RWPE2 (cell line): Measurements from ENCODE around the gene AKAP13.
A peak's percentile ranks its signal among the peaks of the same experiment; 100 is the strongest.

Experiments used
- ATAC-seq: fragments of 200-7000 bp; cut with Tn5 transposase; 3 replicates; pipeline ENCODE4 v1.9.1; 2021; ENCODE audit warnings: low read depth
- DNase-seq: peaks from one replicate; pipeline ENCODE4 v3.0.0-alpha.2; 2020; ENCODE audit warnings: low spot score
- H3K27ac ChIP-seq: fragments of 450-650 bp; 2 replicates; pipeline ENCODE4 v1.5.1; 2017; ENCODE audit warnings: mild to moderate bottlenecking; ENCODE audit not compliant: poor library complexity, severe bottlenecking
- H3K27me3 ChIP-seq: fragments of 250-450 bp; sonication (Bioruptor Pico); 2 replicates; pipeline ENCODE4 v1.5.1; 2021; ENCODE audit warnings: mild to moderate bottlenecking, moderate library complexity; ENCODE audit not compliant: insufficient read depth, poor library complexity, severe bottlenecking
- H3K36me3 ChIP-seq: fragments of 250-450 bp; sonication (Bioruptor Pico); 2 replicates; pipeline ENCODE4 v1.5.1; 2020; ENCODE audit warnings: low read depth, mild to moderate bottlenecking, moderate library complexity
- H3K4me1 ChIP-seq: fragments of 250-450 bp; sonication (Bioruptor Pico); 2 replicates; pipeline ENCODE4 v1.5.1; 2021; ENCODE audit warnings: mild to moderate bottlenecking, moderate library complexity; ENCODE audit not compliant: insufficient read depth, poor library complexity, severe bottlenecking
- H3K4me3 ChIP-seq: fragments of 250-450 bp; sonication (Bioruptor Pico); 2 replicates; pipeline ENCODE4 v1.5.1; 2021; ENCODE audit warnings: mild to moderate bottlenecking, moderate library complexity; ENCODE audit not compliant: severe bottlenecking
- H3K9me3 ChIP-seq: fragments of 250-450 bp; sonication (Bioruptor Pico); 2 replicates; pipeline ENCODE4 v1.5.1; 2021; ENCODE audit warnings: mild to moderate bottlenecking, moderate library complexity; ENCODE audit not compliant: severe bottlenecking
- CTCF ChIP-seq: fragments of 450-650 bp; IDR thresholded peaks from one replicate; pipeline ENCODE4 v1.5.1; 2017; ENCODE audit warnings: mild to moderate bottlenecking, moderate library complexity; ENCODE audit not compliant: poor library complexity, severe bottlenecking

AKAP13 gene

GRCh38 chr15:85760531-85761371, 380.3 kb downstream of the AKAP13 start:
- Histone ChIP-seq H3K27ac (no peak overlapping the region), H3K4me1 (peaks cover 20% of the 10 kb centered on the region), H3K9me3 (no peaks in the 10 kb centered on the region), H3K36me3 (no peaks in the 10 kb centered on the region), H3K4me3 (no peak overlapping the region), H3K27me3 (no peaks in the 10 kb centered on the region)
- no peak for ATAC-seq
- TF ChIP-seq CTCF: peak; percentile 36
- no peak for DNase-seq

- Histone ChIP-seq H3K36me3 (no peaks in the 10 kb centered on the region), H3K27ac (peak overlapping the region; percentile 0), H3K4me3 (no peak overlapping the region), H3K27me3 (no peaks in the 10 kb centered on the region), H3K9me3 (no peaks in the 10 kb centered on the region), H3K4me1 (peaks cover 20% of the 10 kb centered on the region)
- no peak for TF ChIP-seq CTCF
- no peak for DNase-seq
- peak; percentile 71 for ATAC-seq
Measured at GRCh38 chr15:85761635-85762034, 381.2 kb downstream of the AKAP13 start.

- Histone ChIP-seq H3K9me3 (no peaks in the 10 kb centered on the region), H3K36me3 (no peaks in the 10 kb centered on the region), H3K27me3 (no peaks in the 10 kb centered on the region), H3K27ac (peak overlapping the region; percentile 0), H3K4me3 (no peak overlapping the region), H3K4me1 (peaks cover 20% of the 10 kb centered on the region)
- DNase-seq (no peak), ATAC-seq (no peak)
- TF ChIP-seq CTCF: no peak
Measured at GRCh38 chr15:85762039-85762755, 381.8 kb downstream of the AKAP13 start.

- ATAC-seq: no peak
- no peaks in the 10 kb centered on the region for H3K9me3 ChIP-seq
- no peak overlapping the region for H3K27ac ChIP-seq
- DNase-seq: no peak
- no peaks in the 10 kb centered on the region for H3K36me3 ChIP-seq
- no peak for TF ChIP-seq CTCF
- H3K4me3 ChIP-seq: no peak overlapping the region
- H3K4me1 ChIP-seq: peaks cover 20% of the 10 kb centered on the region
- H3K27me3 ChIP-seq: no peaks in the 10 kb centered on the region
Measured at GRCh38 chr15:85762756-85763127, 382.3 kb downstream of the AKAP13 start.

- Histone ChIP-seq H3K4me1 (peaks cover 20% of the 10 kb centered on the region), H3K27ac (no peak overlapping the region), H3K4me3 (no peak overlapping the region), H3K9me3 (no peaks in the 10 kb centered on the region), H3K36me3 (no peaks in the 10 kb centered on the region), H3K27me3 (no peaks in the 10 kb centered on the region)
- DNase-seq (no peak), ATAC-seq (no peak)
- no peak for TF ChIP-seq CTCF
Measured at GRCh38 chr15:85763157-85763556, 382.8 kb downstream of the AKAP13 start.
